SH-SY5Y (cell line): ENCODE results near the gene GNG7.

Experiments used
- GATA2 ChIP-seq: IDR thresholded peaks from 2 replicates; pipeline ENCODE4 v1.6.1; 2011; ENCODE audit warnings: mild to moderate bottlenecking, low read depth, low read length
- GATA3 ChIP-seq: IDR thresholded peaks from 2 replicates; pipeline ENCODE4 v1.6.1; 2011; ENCODE audit warnings: low read depth, mild to moderate bottlenecking, low read length, moderate library complexity

GNG7 gene

DNA sequence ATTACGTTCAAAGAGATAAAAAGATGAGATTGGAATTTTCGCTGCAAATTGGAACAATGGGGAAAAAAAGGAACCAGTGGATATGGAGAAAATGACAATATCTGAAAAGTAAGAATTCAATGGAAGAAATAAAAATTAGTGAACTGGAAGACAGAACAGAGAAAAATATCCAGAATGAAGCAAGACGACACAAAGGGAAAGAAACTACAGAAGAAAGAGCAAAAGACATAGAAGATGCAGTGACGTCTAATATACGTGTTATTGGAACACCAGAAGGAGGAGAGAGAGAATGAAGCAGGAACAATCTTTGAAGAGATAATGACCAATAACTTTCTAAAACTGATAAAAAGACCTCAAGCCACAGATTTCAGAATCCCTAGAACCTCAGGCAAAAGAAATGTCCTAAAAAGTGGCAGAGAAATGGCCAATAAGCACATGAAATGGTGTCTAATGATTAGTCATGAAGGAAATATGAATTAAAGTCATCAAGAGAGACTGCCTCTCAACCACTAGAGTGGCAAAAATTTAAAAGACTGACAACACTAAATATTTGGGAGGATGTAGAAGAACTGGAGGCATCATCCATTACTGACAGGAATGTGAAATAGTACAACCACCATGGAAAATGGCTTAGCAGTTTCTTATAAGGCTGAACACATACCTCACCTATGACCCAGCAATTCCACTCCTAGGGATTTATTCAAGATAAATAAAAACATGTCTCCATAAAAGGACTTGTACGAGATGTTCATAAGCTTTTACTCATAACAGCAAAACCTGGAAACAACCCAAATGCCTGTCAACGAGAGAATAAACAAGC, 170.0 kb downstream of the GNG7 start:
- TF ChIP-seq GATA2, result no peak
- TF ChIP-seq GATA3, result no peak

DNA sequence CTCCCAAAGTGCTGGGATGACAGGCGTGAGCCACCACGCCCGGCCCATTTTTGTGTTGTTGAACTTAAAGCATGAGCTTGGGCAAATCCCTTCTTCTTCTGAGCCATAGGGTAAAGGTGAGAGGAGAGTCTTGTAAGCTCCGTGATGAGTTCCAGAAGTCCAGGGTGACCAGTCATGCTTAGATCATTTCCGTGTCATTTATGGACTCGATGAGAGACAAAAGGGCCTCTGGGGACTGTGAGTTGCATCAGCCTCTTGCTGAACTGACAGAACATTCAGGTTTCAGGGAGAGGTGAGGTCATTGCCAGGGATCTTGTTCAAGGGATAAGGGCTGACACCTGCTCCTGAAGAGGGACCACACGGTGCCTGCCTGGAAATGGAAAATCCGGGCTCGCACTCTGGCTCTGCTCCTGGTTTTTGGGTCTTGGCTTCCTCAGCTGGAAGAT, 173.0 kb downstream of the GNG7 start:
- no peak for TF ChIP-seq GATA3
- TF ChIP-seq GATA2, result no peak

DNA sequence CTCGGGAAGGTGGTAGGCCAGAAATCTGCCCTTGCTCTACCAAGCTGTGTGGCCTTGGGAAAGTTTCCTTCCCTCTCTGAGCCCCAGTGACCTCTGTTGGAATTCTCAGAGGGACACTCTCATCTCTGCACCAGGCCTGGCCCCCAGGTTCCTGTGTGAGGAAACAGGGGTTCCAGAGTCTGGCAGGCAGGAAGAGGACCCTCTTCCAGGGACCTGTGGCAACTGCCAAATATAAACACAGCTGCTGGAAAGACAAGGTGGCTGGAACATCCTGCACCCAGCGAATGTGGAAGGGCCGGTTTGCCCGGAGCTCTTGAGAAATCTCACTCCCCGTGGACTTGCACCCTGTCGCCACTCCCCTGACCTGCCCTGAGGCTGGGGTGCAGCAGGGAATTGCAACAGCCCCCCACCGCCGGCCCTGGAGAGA, 173.8 kb downstream of the GNG7 start:
- TF ChIP-seq GATA2 (no peak), GATA3 (no peak)

DNA sequence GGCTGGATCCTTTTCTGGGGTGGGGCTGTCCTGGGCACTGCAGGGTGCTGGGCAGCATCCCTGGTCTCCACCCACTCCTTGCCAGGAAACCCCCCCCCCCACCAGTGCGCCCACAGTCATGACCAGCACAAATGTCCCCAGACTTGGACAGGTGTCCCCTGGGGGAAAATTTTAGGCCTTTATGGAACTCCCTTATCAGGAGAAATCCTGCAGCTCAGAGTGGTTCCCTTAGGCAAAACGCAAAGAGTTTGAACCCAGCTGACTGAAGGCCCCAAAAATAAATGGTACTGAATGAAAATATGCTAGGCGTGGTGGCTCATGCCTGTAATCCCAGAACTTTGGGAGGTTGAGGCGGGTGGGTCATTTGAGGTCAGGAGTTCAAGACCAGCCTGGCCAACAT, 174.8 kb downstream of the GNG7 start:
- TF ChIP-seq GATA3 (no peak), GATA2 (no peak)

DNA sequence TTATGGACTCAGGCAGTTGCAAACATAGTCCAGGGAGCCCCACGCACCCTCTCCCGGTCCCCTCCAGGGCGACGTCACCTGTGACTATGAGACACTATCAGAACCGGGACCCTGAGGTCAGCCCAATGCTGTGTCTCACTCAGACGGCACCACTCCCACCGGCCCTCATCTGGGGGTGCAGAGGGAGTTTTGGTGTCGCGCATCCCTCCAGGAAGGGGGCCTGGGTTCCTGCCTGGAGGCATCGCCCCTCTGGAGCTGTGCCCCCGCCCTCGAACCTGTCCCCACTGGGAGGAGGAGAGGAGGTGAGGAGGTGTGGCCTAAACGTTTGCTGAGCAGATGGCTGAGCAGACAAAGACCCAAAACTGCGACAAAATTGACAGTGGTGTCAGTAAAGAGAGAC, 175.3 kb downstream of the GNG7 start:
- TF ChIP-seq GATA2 (no peak), GATA3 (no peak)

DNA sequence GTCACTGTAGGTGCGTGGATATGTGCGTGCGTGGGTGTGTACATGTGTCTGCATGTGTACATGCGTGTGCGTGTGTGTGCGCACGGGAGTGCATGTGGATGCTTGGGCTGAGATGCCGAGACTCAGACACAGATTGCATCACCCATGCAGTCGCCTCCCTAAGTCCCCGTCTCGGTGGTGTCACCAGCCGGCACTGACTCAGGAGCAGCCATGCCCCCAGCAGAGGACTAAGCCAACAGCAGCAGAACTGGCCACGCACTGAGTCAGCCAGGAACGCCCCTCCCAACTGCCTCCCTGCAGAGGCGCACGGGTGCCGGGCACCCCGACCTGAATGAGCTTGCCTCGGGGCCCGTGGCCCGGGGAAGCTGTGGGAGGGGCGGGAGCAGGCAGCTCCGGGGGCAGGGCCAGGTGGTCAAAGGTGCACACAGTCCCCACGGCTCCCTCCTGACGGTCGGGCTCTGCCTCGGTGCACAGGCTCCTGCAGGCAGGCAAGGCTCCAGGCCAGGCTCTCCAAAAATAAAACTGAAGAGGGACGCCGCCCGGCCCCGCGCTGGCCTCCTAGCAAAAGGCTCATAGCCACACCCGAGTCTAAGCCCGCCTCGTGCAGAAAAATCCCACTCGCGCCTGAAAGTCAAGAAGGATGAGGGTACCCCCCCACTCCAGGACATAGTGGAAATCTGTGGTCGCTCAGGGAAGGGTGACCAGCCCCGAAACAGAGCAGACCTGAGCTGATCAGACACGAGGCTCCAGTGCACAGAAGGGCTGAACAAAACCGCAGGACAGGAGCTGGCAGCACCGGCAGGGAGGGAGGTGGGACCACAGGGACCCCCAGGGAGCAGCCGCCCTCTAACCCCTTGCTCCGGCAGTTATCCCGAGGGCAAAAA, 177.4 kb downstream of the GNG7 start:
- TF ChIP-seq GATA3 (no peak), GATA2 (no peak)

DNA sequence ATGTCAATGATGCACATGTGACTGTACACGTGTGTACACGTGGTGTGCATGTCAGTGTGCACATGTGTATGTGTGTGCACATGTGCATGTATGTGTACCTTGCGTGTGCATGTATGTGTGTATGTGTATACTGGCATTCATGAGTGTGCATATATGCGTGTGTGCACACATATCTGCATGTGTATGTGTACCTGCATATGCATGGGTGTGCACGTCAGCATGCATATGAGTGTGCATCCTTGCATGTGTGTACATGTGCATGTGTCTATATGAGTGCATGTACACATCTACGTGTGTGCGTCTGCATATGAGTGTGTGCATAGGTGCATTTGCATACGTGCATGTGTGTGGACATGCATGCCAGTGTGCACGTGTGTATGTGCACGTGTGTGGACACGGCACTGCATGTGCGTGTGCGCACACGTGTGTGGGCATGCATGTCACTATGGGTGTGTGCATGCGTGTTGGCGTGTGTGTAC, 178.1 kb downstream of the GNG7 start:
- TF ChIP-seq GATA2 (no peak), GATA3 (no peak)

DNA sequence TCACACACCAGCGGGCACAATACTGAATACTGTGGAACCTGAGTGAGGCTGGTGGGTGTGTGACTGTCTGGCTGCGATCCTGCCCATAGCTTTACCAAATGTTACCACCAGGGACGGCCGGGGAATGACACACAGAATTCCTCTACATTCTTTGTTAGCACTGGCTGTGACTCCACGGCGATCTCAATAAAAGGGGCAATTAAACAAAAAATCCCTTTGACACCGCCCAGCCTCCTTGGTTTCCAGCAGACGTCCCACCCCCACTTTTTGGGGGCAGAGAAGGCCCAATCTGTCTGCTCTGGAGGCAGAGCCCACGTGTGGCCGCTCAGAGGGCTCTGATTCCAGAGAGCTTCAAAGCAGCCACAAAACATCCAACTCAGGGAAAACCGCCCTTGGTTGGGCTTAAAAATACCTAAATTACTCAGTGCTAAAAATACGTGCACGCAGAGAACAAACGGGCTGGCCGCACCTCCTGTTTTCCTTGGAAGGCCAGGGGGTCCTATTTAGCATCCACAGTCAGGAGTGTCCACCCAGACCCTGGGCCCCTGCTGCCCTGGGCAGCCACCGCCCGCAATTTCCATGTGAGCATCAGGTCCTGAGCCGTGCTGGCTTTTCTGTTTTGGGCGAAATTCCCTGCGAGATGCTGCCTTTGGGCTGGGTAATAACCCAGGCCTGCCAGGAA, 178.7 kb downstream of the GNG7 start:
- TF ChIP-seq GATA2 (no peak), GATA3 (no peak)

DNA sequence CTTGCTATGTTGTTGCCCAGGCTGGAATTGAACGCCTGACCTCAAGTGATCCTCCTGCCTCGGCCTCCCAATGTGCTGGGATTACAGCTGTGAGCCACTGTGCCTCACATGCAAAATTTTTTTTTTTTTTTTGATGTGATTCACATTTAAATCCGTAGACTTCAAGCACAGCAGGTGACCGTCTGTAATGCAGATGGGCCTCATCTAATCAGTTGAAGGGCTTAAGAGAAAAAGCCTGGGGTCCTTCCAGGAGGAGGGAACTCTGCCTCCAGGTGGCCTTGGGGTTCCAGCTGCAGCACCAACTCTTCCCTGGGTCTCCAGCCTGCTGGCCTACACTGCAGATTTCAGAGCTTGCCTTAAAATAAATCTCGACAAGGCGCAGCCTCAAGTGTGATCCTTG, 183.0 kb downstream of the GNG7 start:
- TF ChIP-seq GATA2 (no peak), GATA3 (no peak)

DNA sequence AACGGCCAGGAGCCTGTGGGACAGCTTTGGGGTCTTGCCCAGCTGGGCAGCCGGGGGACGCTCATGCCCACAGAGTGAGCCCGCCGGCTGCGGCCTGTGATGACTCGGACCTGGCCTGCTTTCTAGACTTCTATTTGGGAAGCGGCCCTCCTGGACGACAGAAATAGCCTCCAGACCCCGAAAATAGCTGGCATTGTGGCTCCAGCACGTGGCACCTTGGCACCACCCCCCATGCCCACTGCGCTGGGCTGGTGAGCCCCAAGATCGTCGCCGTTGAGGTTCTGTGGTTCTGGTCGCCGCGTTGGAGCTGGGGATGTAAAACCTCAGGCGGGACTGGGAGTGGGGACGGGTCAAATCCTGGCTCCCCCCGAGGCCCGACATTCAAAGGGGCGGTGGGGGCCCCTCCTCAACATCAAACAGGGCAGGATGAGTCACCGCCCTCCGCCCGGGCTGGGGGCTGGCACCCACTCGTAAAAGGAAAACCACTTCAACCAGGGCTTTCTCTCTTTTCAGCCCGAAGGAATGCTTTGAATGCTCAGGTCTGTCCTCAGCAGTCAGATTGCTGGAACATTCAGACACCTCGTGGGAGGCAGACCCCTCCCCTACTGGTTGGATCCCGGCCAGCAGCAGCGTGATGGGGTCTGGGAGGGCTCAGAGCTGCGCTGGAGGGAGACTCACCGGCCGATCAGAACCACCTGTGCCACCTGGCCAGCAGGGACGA, 184.5 kb downstream of the GNG7 start:
- TF ChIP-seq GATA2 (no peak), GATA3 (no peak)

DNA sequence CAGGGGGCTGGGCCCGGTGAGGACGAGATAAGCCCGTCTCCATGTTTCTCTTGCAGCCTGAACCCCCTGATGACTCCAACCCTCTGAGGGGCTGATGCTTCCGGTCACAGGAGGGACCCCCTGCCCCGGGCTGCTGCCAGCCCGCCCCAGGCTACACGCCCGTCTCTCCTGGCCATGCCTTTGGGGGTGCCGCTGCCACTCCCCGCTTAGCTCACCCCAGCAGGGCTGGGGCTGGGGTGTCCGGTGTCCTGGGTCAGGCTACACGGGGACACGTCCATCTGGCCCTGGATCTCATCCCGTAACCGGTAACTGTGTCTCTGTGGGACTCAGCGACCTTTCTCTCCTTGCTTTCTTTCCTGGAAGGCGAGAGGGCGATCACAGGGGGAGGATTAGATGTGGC, 185.8 kb downstream of the GNG7 start:
- no peak for TF ChIP-seq GATA2
- no peak for TF ChIP-seq GATA3

DNA sequence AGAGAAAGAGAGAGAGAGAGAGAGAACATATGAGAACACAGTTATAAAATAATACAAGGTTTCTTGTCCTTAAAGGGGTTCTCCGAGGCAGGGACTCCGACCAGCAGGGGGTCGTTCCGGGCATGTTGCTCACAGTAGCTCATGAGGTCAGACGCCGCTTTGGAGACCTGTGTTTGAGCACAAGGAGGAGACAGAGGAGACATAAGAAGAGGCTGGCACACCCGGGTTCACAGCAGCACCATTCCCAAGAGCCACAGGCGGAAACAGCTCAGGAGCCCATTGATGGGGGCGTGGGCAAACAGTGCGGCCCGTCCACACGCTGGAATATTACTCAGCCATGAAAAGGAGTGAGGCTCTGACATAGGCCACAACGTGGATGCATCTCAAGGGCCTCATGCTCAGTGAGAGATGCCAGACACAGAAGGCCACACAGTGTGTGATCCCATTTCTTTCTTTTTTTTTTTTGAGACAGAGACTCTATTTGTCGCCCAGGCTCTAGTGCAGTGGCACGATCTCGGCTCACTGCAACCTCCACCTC, 187.4 kb downstream of the GNG7 start:
- TF ChIP-seq GATA2, result no peak
- no peak for TF ChIP-seq GATA3
